Neural progenitor cell (in vitro differentiated cells): ENCODE data around the gene HLTF. TPM values are rescaled to one million over a fixed set of nuclear protein-coding genes. Genes with fewer than 3 reads are reported as not detected.
A peak's percentile ranks its signal among the peaks of the same experiment; 100 is the strongest.

ENCODE experiments used
- DNase-seq: peaks from one replicate; pipeline ENCODE4 v3.0.0-alpha.2; 2016; ENCODE audit warnings: low spot score
- H2AFZ ChIP-seq: fragments of 200-600 bp; sonication (generic); replicated peaks from 2 replicates; pipeline ENCODE4 v1.6.1; 2016; ENCODE audit warnings: antibody characterized with exemption
- H3F3A ChIP-seq: fragments of 200-600 bp; sonication (generic); 2 replicates; pipeline ENCODE4 v1.6.1; 2016; ENCODE audit warnings: antibody characterized with exemption, low read depth
- H3K27ac ChIP-seq: fragments of 200-600 bp; sonication (generic); 2 replicates; pipeline ENCODE4 v1.5.1; 2016; ENCODE audit warnings: mild to moderate bottlenecking
- H3K27me3 ChIP-seq: fragments of 200-600 bp; sonication (generic); 2 replicates; pipeline ENCODE4 v1.6.1; 2016; ENCODE audit warnings: mild to moderate bottlenecking, moderate library complexity
- H3K36me3 ChIP-seq: fragments of 200-600 bp; sonication (generic); 2 replicates; pipeline ENCODE4 v1.5.1; 2016
- H3K4me1 ChIP-seq: fragments of 200-600 bp; sonication (generic); 2 replicates; pipeline ENCODE4 v1.6.1; 2016; ENCODE audit warnings: mixed run types
- H3K4me2 ChIP-seq: fragments of 200-600 bp; sonication (generic); 2 replicates; pipeline ENCODE4 v1.6.1; 2016
- H3K4me3 ChIP-seq: fragments of 200-600 bp; sonication (generic); 2 replicates; pipeline ENCODE4 v1.5.1; 2016
- H3K79me2 ChIP-seq: fragments of 200-600 bp; sonication (generic); 2 replicates; pipeline ENCODE4 v1.6.1; 2016; ENCODE audit warnings: low read depth
- H3K9ac ChIP-seq: fragments of 200-600 bp; sonication (generic); 2 replicates; pipeline ENCODE4 v1.6.1; 2016
- H3K9me3 ChIP-seq: fragments of 200-600 bp; sonication (generic); 2 replicates; pipeline ENCODE4 v1.5.1; 2016; ENCODE audit warnings: low read depth
- H4K20me1 ChIP-seq: fragments of 200-600 bp; sonication (generic); 2 replicates; pipeline ENCODE4 v1.6.1; 2016; ENCODE audit warnings: low read depth
- H3K27ac Mint-ChIP-seq: 3 replicates; pipeline ENCODE4 v1.8.0; 2021; ENCODE audit warnings: mixed read lengths
- H3K27me3 Mint-ChIP-seq: 2 replicates; pipeline ENCODE4 v1.8.0; 2022; ENCODE audit warnings: low read depth, mild to moderate bottlenecking, inconsistent platforms, moderate library complexity, mixed read lengths; ENCODE audit not compliant: insufficient read depth
- H3K36me3 Mint-ChIP-seq: 3 replicates; pipeline ENCODE4 v1.8.0; 2021; ENCODE audit warnings: mixed read lengths
- H3K4me1 Mint-ChIP-seq: 3 replicates; pipeline ENCODE4 v1.8.0; 2021; ENCODE audit warnings: mixed read lengths
- H3K4me3 Mint-ChIP-seq: 3 replicates; pipeline ENCODE4 v1.8.0; 2021; ENCODE audit warnings: mild to moderate bottlenecking, moderate library complexity, mixed read lengths
- H3K9me3 Mint-ChIP-seq: 3 replicates; pipeline ENCODE4 v1.8.0; 2020; ENCODE audit warnings: mixed read lengths
- CTCF ChIP-seq: fragments of 200-600 bp; sonication (generic); IDR thresholded peaks from 2 replicates; pipeline ENCODE4 v1.5.1; 2017; ENCODE audit warnings: antibody characterized with exemption, mild to moderate bottlenecking
- EZH2 ChIP-seq: fragments of 200-600 bp; sonication (generic); IDR thresholded peaks from 2 replicates; pipeline ENCODE4 v1.6.1; 2017; ENCODE audit warnings: antibody characterized with exemption, mild to moderate bottlenecking, moderate library complexity
- EZH2phosphoT487 ChIP-seq: fragments of 200-600 bp; sonication (generic); IDR thresholded peaks from 2 replicates; pipeline ENCODE4 v1.6.1; 2017; ENCODE audit warnings: antibody characterized with exemption
- total RNA-seq: library from RNA; depleted of rRNA; stranded (reverse); fragments of >200 nt; gene quantifications from 2 replicates; pipeline ENCODE4 v1.2.3, GENCODE V29; 2015; ENCODE audit warnings: low replicate concordance

HLTF gene
- total RNA-seq, 1 donor from 2014 or later, result 76.1 TPM

- no peak overlapping the region for H3K4me3 Mint-ChIP-seq
Observed at GRCh38 chr3:149010504-149010951, 75.8 kb downstream of the HLTF start.

GRCh38 chr3:149009732-149010131 is 76.6 kb downstream of the HLTF start:
- no peaks in the 10 kb centered on the region for H3K4me1 ChIP-seq
- peaks cover 5% of the 10 kb centered on the region for H3K4me1 Mint-ChIP-seq
- H2AFZ ChIP-seq, result no peak overlapping the region
- no peaks in the 10 kb centered on the region for H3K9me3 ChIP-seq
- H3K27me3 ChIP-seq, result no peaks in the 10 kb centered on the region
- no peaks in the 10 kb centered on the region for H3K79me2 ChIP-seq
- TF ChIP-seq EZH2phosphoT487 (no peak), EZH2 (no peak), CTCF (no peak)
- H3K27me3 Mint-ChIP-seq, result peaks cover 5% of the 10 kb centered on the region
- no peaks in the 10 kb centered on the region for H3K36me3 ChIP-seq
- H3F3A ChIP-seq, result no peaks in the 10 kb centered on the region
- peaks cover 17% of the 10 kb centered on the region for H3K36me3 Mint-ChIP-seq
- H3K27ac ChIP-seq, result no peak overlapping the region
- H3K9ac ChIP-seq, result no peak overlapping the region
- H3K4me2 ChIP-seq, result no peak overlapping the region
- no peaks in the 10 kb centered on the region for H4K20me1 ChIP-seq
- no peak overlapping the region for H3K4me3 Mint-ChIP-seq
- H3K9me3 Mint-ChIP-seq, result no peaks in the 10 kb centered on the region
- no peak for DNase-seq
- H3K4me3 ChIP-seq, result no peak overlapping the region
- H3K27ac Mint-ChIP-seq, result no peak overlapping the region

More at GRCh38 chr3:149010504-149010951, 75.8 kb downstream of the HLTF start:
- no peak overlapping the region for H2AFZ ChIP-seq
- Mint-ChIP-seq H3K27ac (peak overlapping the region; percentile 13), H3K9me3 (no peaks in the 10 kb centered on the region), H3K27me3 (peaks cover 5% of the 10 kb centered on the region), H3K36me3 (peaks cover 17% of the 10 kb centered on the region), H3K4me1 (peaks cover 3% of the 10 kb centered on the region)
- no peak overlapping the region for H3K4me2 ChIP-seq
- no peaks in the 10 kb centered on the region for H3K79me2 ChIP-seq
- H3K9ac ChIP-seq, result no peak overlapping the region
- no peaks in the 10 kb centered on the region for H3F3A ChIP-seq
- TF ChIP-seq EZH2phosphoT487, result no peak
- TF ChIP-seq CTCF, result no peak
- no peak for TF ChIP-seq EZH2
- no peak overlapping the region for H3K27ac ChIP-seq
- no peaks in the 10 kb centered on the region for H3K27me3 ChIP-seq
- H3K4me3 ChIP-seq, result no peak overlapping the region
- DNase-seq, result no peak
- no peaks in the 10 kb centered on the region for H4K20me1 ChIP-seq
- H3K36me3 ChIP-seq, result no peaks in the 10 kb centered on the region
- no peaks in the 10 kb centered on the region for H3K9me3 ChIP-seq
- H3K4me1 ChIP-seq, result no peaks in the 10 kb centered on the region

- Histone ChIP-seq H3K4me2 (no peak overlapping the region), H2AFZ (no peak overlapping the region), H3K9ac (no peak overlapping the region), H3K27ac (no peak overlapping the region), H3K4me1 (no peaks in the 10 kb centered on the region), H3K79me2 (no peaks in the 10 kb centered on the region), H4K20me1 (no peaks in the 10 kb centered on the region), H3K4me3 (no peak overlapping the region), H3K36me3 (no peaks in the 10 kb centered on the region), H3F3A (no peaks in the 10 kb centered on the region), H3K27me3 (no peaks in the 10 kb centered on the region), H3K9me3 (no peaks in the 10 kb centered on the region)
- DNase-seq, result no peak
- Mint-ChIP-seq H3K4me3 (no peak overlapping the region), H3K27ac (peak overlapping the region; percentile 61), H3K27me3 (peaks cover 5% of the 10 kb centered on the region), H3K36me3 (peaks cover 14% of the 10 kb centered on the region), H3K4me1 (peaks cover 18% of the 10 kb centered on the region), H3K9me3 (no peaks in the 10 kb centered on the region)
- TF ChIP-seq EZH2phosphoT487, result no peak
- TF ChIP-seq CTCF, result no peak
- no peak for TF ChIP-seq EZH2
Observed at GRCh38 chr3:149007567-149008257, 78.6 kb downstream of the HLTF start.
